ENCODE data around the gene SYNPO2.

DNA sequence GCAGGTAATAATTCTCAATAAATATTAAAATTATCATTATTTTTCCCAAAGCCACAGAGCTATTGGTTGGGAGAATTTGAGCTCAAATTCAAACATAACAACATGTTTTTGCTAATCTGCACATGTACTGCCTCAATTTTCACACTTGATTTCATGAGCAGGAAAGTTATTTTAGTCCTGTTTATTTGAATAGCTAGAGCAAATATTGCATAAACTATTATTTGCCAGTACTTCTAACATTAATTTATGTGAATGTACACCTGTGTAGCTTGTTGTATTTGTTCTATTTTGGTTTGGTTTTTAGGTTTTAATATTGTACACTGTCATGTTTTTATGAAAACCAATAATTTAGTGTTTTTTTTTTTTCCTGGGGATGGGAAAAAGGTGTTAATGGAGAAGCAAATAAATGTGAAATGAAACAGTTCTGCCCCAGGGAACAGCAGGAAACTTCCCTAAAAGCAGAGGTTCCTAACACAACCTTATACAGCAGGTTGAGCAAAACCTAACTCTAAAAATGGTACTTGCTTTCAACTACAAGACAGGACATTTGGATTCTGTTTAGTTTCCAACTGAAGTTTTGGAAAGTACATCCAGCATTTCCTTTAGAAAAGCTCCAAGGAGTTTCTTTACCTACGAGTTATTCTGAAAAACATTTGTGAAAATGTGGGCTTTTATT, 99.4 kb downstream of the SYNPO2 start:
- TF ChIP-seq GATA2 (IDR thresholded peaks at IDR 0.05; ENCODE audit: low read depth, low read length), result no peak
- TF ChIP-seq GATA3 (IDR thresholded peaks at IDR 0.05; ENCODE audit: low read depth, low read length), result no peak

Data from SH-SY5Y (cell line).